HCT116 (cell line): Measurements from ENCODE around the gene GLCE. TPM values are rescaled to one million over a fixed set of nuclear protein-coding genes. Genes with fewer than 3 reads are reported as not detected.

ENCODE experiments used
- ATAC-seq: fragments of 200-7000 bp; cut with Tn5 transposase; 2 replicates; pipeline ENCODE4 v1.9.1; 2020; ENCODE audit warnings: mild to moderate bottlenecking, moderate library complexity
- BruUV-seq: library from RNA; stranded (reverse); fragments of 400-500 nt; replicated peaks from 2 replicates; lab custom pipeline; 2021; lab: Mats Ljungman, UMichigan
- CTCF ChIA-PET: fragments of 300-600 bp; sonication (Branson Sonifier 250); formaldehyde crosslinking; loops from one replicate; lab custom pipeline; 2021; ENCODE audit warnings: antibody characterized with exemption; lab: Charles Lee
- POLR2A ChIA-PET: fragments of 300-600, 350-600 bp; sonication (Branson Sonifier 250); formaldehyde crosslinking; loops from one replicate; lab custom pipeline; 2021; ENCODE audit warnings: antibody characterized with exemption; lab: Charles Lee
- RAD21 ChIA-PET, 2 experiments: fragments of 300-600 bp; sonication (Branson Sonifier 250); formaldehyde crosslinking; loops; one replicate each; lab custom pipeline; 2023; ENCODE audit warnings: low total read pairs in 2 of 2; ENCODE audit not compliant: uncharacterized antibody in 2 of 2, unreplicated experiment in 2 of 2, low non-redundant PET in 1 of 2; lab: Charles Lee
- DNase-seq: peaks from one replicate; pipeline ENCODE4 v3.0.0-alpha.2; 2010; ENCODE audit warnings: low read depth, low spot score
- H2AFZ ChIP-seq: fragments of 200-600 bp; shearing (Covaris generic), sonication (generic); 2 replicates; pipeline ENCODE4 v1.6.1; 2017; ENCODE audit warnings: low read depth, mixed run types, mixed read lengths, antibody characterized with exemption, low read length; ENCODE audit not compliant: poor library complexity, severe bottlenecking
- H3K27ac ChIP-seq: 2 replicates; pipeline ENCODE4 v1.5.1; 2012; ENCODE audit warnings: low read depth, low read length
- H3K27me3 ChIP-seq: fragments of 200-600 bp; sonication (generic); 2 replicates; pipeline ENCODE4 v1.6.1; 2016; ENCODE audit warnings: mixed run types, low read length, mixed read lengths; ENCODE audit not compliant: insufficient read depth
- H3K36me3 ChIP-seq, 2 experiments: fragments of 200-500 bp in 1 of 2; fragments of 200-600 bp in 1 of 2; sonication (Bioruptor generic) in 1 of 2; sonication (generic) in 1 of 2; 2 replicates each; pipeline versions ENCODE4 v1.5.1 to v1.6.1; 2014 to 2016; ENCODE audit warnings: low read length in 2 of 2, inconsistent platforms in 1 of 2, mixed read lengths in 1 of 2, mixed run types in 1 of 2; ENCODE audit not compliant: insufficient read depth in 2 of 2, control insufficient read depth in 1 of 2
- H3K4me1 ChIP-seq, 2 experiments: fragments of 200-600 bp in 1 of 2; sonication (generic) in 1 of 2; 2 replicates each; pipeline versions ENCODE4 v1.5.1 to v1.6.1; 2012 to 2017; ENCODE audit warnings: low read length in 2 of 2, inconsistent platforms in 1 of 2, mild to moderate bottlenecking in 1 of 2, mixed read lengths in 1 of 2, mixed run types in 1 of 2, moderate library complexity in 1 of 2; ENCODE audit not compliant: insufficient read depth in 2 of 2, control insufficient read depth in 1 of 2
- H3K4me2 ChIP-seq: fragments of 200-600 bp; sonication (generic); 2 replicates; pipeline ENCODE4 v1.6.1; 2017; ENCODE audit warnings: mixed run types, low read length, mixed read lengths
- H3K4me3 ChIP-seq, 2 experiments: fragments of 200-600 bp in 1 of 2; sonication (generic) in 1 of 2; replicated peaks in 1 of 2; 2 replicates each; pipeline ENCODE4 v1.5.1; 2011 to 2016; ENCODE audit warnings: low read length in 2 of 2, control low read depth in 1 of 2, low read depth in 1 of 2, mild to moderate bottlenecking in 1 of 2, mixed read lengths in 1 of 2, mixed run types in 1 of 2
- H3K79me2 ChIP-seq: fragments of 200-600 bp; sonication (generic); 2 replicates; pipeline ENCODE4 v1.6.1; 2017; ENCODE audit warnings: mild to moderate bottlenecking, mixed run types, low read length, moderate library complexity, mixed read lengths; ENCODE audit not compliant: insufficient read depth
- H3K9ac ChIP-seq: fragments of 200-600 bp; sonication (generic); 2 replicates; pipeline ENCODE4 v1.6.1; 2016; ENCODE audit warnings: low read length, mixed read lengths
- H3K9me2 ChIP-seq: fragments of 200-600 bp; sonication (generic), shearing (Covaris generic); 2 replicates; pipeline ENCODE4 v1.6.1; 2017; ENCODE audit warnings: mixed run types, mild to moderate bottlenecking, moderate library complexity; ENCODE audit not compliant: insufficient read depth
- H3K9me3 ChIP-seq, 2 experiments: fragments of 200-500 bp in 1 of 2; fragments of 200-600 bp in 1 of 2; sonication (Bioruptor generic) in 1 of 2; sonication (generic) in 1 of 2; 2 replicates each; pipeline ENCODE4 v1.6.1; 2014 to 2017; ENCODE audit warnings: low read length in 2 of 2, mixed read lengths in 2 of 2, inconsistent platforms in 1 of 2, low read depth in 1 of 2, mild to moderate bottlenecking in 1 of 2, mixed run types in 1 of 2, moderate library complexity in 1 of 2; ENCODE audit not compliant: control insufficient read depth in 1 of 2, insufficient read depth in 1 of 2
- H4K20me1 ChIP-seq: fragments of 200-600 bp; sonication (generic), shearing (Covaris generic); 2 replicates; pipeline ENCODE4 v1.6.1; 2017; ENCODE audit warnings: mixed run types, mild to moderate bottlenecking, moderate library complexity; ENCODE audit not compliant: insufficient read depth
- CEBPB ChIP-seq: IDR thresholded peaks from 2 replicates; pipeline ENCODE4 v1.6.1; 2012; ENCODE audit warnings: low read depth
- EGR1 ChIP-seq: IDR thresholded peaks from 2 replicates; pipeline ENCODE4 v1.6.1; 2012; ENCODE audit warnings: low read depth
- ELF1 ChIP-seq: IDR thresholded peaks from 2 replicates; pipeline ENCODE4 v1.6.1; 2012; ENCODE audit warnings: low read depth, borderline replicate concordance
- EZH2 ChIP-seq: fragments of 200-600 bp; sonication (generic); IDR thresholded peaks from 2 replicates; pipeline ENCODE4 v1.6.1; 2017; ENCODE audit warnings: antibody characterized with exemption, mixed run types
- FOSL1 ChIP-seq: IDR thresholded peaks from 2 replicates; pipeline ENCODE4 v1.6.1; 2012; ENCODE audit warnings: low read depth
- SRF ChIP-seq: IDR thresholded peaks from 2 replicates; pipeline ENCODE4 v1.6.1; 2012; ENCODE audit warnings: low read depth
- TCF7L2 ChIP-seq: IDR thresholded peaks from 2 replicates; pipeline ENCODE4 v1.7.0; 2011; ENCODE audit warnings: borderline replicate concordance, inconsistent platforms; ENCODE audit not compliant: insufficient read depth, insufficient read length; ENCODE audit errors: extremely low read depth
- ZFX ChIP-seq: fragments of 450-650 bp; IDR thresholded peaks from 2 replicates; pipeline ENCODE4 v1.6.1; 2017
- ZNF274 ChIP-seq: fragments of 200-500 bp; sonication (Bioruptor generic); IDR thresholded peaks from 2 replicates; pipeline ENCODE4 v1.6.1; 2014; ENCODE audit warnings: mild to moderate bottlenecking, low read depth, low read length, inconsistent platforms
- intact Hi-C: fragments of 100-400 bp; cut with micrococcal nuclease; formaldehyde crosslinking; loops from 2 replicates; pipeline ENCODE4 v1.10.0; 2022
- total RNA-seq: library from RNA; stranded (reverse); gene quantifications from one replicate; pipeline ENCODE4 v1.2.1, GENCODE V29; 2021; ENCODE audit not compliant: unreplicated experiment
- TF ChIP-seq, protein P1 (sequence below), 3 experiments: fragments of 200-600 bp in 1 of 3; sonication (generic) in 1 of 3; IDR thresholded peaks in 2 of 3; conservative IDR thresholded peaks in 1 of 3; 2 replicates each; pipeline ENCODE4 v1.5.1; 2012 to 2017; ENCODE audit warnings: low read depth in 2 of 3, low read length in 2 of 3, antibody characterized with exemption in 1 of 3, borderline replicate concordance in 1 of 3, control low read depth in 1 of 3, mild to moderate bottlenecking in 1 of 3, mixed read lengths in 1 of 3, mixed run types in 1 of 3, moderate library complexity in 1 of 3; ENCODE audit not compliant: insufficient read depth in 1 of 3
- TF ChIP-seq, protein P2 (sequence below): IDR thresholded peaks from 2 replicates; pipeline ENCODE4 v1.6.1; 2011; ENCODE audit warnings: mild to moderate bottlenecking, low read length, moderate library complexity; ENCODE audit not compliant: insufficient replicate concordance; ENCODE audit errors: extremely low read depth
- TF ChIP-seq, protein P3 (sequence below): IDR thresholded peaks from 2 replicates; pipeline ENCODE4 v1.6.1; 2012

GLCE gene
- total RNA-seq, 1 experiment from 2014 or later: 22.2 TPM

DNA sequence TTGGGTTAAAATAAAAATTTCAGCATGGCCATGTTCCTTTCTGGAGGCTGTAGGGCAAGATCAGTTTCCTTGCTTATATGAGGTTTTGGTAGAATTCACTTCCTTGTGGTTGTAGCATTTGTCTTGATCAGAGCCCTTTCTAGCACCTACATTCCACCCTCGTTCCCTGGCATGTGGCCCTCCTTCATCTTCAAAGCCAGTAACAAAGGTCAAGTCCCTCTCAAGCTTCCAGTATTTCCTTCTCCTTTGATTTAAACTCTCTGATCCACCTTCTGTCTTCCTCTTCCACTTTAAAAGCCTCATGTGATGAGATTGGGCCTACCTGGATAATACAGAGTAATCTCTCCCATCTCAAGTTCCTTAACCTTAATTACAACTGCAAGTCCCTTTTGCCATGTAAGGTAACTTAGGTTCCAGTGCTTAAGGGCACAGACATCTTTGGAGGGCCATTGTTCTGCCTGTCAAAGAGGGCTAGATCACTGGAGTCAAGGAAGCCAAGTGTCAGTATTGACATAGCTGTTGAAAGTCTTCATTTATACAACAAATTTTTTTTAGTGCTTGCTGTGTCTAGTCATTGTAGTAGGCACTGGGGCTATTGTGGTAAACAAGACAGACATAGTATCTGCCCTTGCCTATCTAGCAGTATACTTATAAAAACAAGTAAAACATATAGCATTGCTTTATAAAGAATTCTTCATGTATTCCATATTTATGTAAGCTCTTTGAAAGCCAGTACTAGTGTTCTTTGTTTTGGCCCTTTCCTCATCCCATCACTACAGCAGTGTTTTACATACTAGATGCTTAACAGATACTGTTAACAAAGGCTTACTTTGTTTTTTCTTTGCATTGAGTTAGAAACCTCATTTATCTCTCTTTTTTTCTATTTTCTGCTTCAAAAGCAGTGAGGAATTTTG, 40.7 kb downstream of the GLCE start (continued):
- TF ChIP-seq, protein P1, sequence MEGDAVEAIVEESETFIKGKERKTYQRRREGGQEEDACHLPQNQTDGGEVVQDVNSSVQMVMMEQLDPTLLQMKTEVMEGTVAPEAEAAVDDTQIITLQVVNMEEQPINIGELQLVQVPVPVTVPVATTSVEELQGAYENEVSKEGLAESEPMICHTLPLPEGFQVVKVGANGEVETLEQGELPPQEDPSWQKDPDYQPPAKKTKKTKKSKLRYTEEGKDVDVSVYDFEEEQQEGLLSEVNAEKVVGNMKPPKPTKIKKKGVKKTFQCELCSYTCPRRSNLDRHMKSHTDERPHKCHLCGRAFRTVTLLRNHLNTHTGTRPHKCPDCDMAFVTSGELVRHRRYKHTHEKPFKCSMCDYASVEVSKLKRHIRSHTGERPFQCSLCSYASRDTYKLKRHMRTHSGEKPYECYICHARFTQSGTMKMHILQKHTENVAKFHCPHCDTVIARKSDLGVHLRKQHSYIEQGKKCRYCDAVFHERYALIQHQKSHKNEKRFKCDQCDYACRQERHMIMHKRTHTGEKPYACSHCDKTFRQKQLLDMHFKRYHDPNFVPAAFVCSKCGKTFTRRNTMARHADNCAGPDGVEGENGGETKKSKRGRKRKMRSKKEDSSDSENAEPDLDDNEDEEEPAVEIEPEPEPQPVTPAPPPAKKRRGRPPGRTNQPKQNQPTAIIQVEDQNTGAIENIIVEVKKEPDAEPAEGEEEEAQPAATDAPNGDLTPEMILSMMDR (IDR thresholded peaks at IDR 0.05 in 2 of 3, conservative IDR thresholded peaks at IDR 0.05 in 1 of 3; ENCODE audit: borderline replicate concordance in 1 of 3, insufficient read depth in 1 of 3, low read depth in 2 of 3, low read length in 2 of 3): no peak

DNA sequence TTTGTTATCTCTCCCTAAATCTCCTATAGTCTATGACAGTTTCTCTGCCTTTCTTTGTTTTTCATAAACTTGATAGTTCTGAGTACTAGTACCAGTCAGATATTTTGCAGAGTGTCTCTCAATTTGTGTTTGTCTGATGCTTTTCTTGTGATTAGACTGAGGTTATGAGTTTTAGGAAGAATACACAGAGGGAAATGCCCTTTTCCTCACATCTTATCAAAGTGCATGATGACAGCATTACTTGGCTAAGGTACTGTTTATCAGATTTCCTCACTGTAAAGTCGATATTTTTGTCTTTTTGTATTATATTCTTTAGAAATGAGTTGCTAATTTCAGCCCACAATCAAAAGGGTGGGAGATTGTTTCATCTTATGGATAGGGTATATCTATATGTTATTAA, 45.6 kb downstream of the GLCE start:
- Histone ChIP-seq H3K9ac (no peak overlapping the region), H3K36me3 (no peaks in the 10 kb centered on the region), H3K27ac (no peak overlapping the region), H3K27me3 (no peaks in the 10 kb centered on the region), H3K4me2 (no peak overlapping the region), H2AFZ (no peak overlapping the region), H4K20me1 (no peaks in the 10 kb centered on the region), H3K9me2 (no peaks in the 10 kb centered on the region), H3K79me2 (no peaks in the 10 kb centered on the region), H3K4me3 (no peak overlapping the region), H3K9me3 (no peaks in the 10 kb centered on the region), H3K4me1 (peaks cover 5 to 10% of the 10 kb centered on the region in 2 experiments; a peak in 3 of 4 replicates)
- CTCF ChIA-PET: no interaction called here
- ATAC-seq: no peak
- DNase-seq: no peak
- intact Hi-C loops: no loop called here
- TF ChIP-seq ZNF274 (no peak), SRF (no peak), CEBPB (no peak), EGR1 (no peak), FOSL1 (no peak), TCF7L2 (no peak), ZFX (no peak), ELF1 (no peak), EZH2 (no peak)
- TF ChIP-seq, protein P2, sequence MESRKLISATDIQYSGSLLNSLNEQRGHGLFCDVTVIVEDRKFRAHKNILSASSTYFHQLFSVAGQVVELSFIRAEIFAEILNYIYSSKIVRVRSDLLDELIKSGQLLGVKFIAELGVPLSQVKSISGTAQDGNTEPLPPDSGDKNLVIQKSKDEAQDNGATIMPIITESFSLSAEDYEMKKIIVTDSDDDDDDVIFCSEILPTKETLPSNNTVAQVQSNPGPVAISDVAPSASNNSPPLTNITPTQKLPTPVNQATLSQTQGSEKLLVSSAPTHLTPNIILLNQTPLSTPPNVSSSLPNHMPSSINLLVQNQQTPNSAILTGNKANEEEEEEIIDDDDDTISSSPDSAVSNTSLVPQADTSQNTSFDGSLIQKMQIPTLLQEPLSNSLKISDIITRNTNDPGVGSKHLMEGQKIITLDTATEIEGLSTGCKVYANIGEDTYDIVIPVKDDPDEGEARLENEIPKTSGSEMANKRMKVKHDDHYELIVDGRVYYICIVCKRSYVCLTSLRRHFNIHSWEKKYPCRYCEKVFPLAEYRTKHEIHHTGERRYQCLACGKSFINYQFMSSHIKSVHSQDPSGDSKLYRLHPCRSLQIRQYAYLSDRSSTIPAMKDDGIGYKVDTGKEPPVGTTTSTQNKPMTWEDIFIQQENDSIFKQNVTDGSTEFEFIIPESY: no peak
- TF ChIP-seq, protein P1 (IDR thresholded peaks at IDR 0.05 in 2 of 3, conservative IDR thresholded peaks at IDR 0.05 in 1 of 3; ENCODE audit: borderline replicate concordance in 1 of 3, insufficient read depth in 1 of 3, low read depth in 2 of 3, low read length in 2 of 3): no peak
- TF ChIP-seq, protein P3, sequence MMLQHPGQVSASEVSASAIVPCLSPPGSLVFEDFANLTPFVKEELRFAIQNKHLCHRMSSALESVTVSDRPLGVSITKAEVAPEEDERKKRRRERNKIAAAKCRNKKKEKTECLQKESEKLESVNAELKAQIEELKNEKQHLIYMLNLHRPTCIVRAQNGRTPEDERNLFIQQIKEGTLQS: no peak
- RAD21 ChIA-PET: no interaction called here
- no TSS peak for BruUV-seq
- POLR2A ChIA-PET: no interaction called here
